Fibroblast of pulmonary artery (primary cell): ENCODE results near the gene BCAN.

Experiments used
- DNase-seq: peaks from one replicate; pipeline ENCODE4 v3.0.0-alpha.2; 2010; ENCODE audit warnings: low read depth
- H3K4me3 ChIP-seq: replicated peaks from 2 replicates; pipeline ENCODE4 v1.5.1; 2011; ENCODE audit warnings: low read depth, mild to moderate bottlenecking, control low read depth, low read length, moderate library complexity
- TF ChIP-seq, protein P1 (sequence below): IDR thresholded peaks from 2 replicates; pipeline ENCODE4 v1.5.1; 2011; ENCODE audit warnings: mild to moderate bottlenecking, control low read depth, low read length, inconsistent platforms; ENCODE audit errors: missing control alignments

BCAN gene

DNA sequence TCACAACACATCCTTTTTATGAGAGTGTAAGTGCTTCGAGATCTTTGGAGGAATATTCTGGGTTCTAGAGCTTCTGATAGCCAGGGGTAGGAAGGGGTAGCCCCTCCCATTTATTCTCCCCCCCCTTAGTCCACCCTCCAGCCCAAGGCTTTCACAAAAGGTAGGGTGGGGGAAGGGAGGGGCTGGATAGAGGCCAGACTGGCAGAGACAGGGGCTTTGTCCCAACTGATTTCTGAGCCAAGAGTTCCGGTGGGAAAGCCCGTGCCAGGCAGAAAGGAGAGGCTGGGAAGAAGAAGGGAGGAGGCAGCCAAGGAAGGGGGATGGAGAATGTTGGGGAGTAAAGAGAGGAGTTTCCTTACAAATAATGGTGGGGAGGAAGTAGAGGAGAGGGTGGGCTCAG lies 3.1 kb downstream of the BCAN start:
- no peak for DNase-seq
- H3K4me3 ChIP-seq: no peak overlapping the region
- TF ChIP-seq, protein P1, sequence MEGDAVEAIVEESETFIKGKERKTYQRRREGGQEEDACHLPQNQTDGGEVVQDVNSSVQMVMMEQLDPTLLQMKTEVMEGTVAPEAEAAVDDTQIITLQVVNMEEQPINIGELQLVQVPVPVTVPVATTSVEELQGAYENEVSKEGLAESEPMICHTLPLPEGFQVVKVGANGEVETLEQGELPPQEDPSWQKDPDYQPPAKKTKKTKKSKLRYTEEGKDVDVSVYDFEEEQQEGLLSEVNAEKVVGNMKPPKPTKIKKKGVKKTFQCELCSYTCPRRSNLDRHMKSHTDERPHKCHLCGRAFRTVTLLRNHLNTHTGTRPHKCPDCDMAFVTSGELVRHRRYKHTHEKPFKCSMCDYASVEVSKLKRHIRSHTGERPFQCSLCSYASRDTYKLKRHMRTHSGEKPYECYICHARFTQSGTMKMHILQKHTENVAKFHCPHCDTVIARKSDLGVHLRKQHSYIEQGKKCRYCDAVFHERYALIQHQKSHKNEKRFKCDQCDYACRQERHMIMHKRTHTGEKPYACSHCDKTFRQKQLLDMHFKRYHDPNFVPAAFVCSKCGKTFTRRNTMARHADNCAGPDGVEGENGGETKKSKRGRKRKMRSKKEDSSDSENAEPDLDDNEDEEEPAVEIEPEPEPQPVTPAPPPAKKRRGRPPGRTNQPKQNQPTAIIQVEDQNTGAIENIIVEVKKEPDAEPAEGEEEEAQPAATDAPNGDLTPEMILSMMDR: no peak

DNA sequence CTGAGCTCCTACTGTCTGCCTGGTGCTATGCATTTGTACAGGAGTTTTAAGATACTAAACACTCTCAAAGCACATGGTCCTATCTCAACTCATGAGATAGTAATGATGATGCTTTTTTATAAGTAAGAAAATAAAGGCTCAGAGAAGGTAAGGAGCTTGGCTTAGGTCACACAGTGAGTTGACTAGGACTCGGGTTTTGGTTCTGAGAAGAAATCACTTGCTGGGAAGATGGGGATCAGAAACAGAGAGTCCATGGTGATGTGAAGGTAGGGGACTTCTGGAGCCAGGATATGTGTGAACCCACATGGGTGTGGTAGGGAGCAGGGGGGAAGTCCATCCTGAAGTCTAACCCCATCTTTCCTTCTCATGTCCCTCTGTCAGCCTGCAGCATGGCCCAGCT lies 3.7 kb downstream of the BCAN start:
- H3K4me3 ChIP-seq: no peak overlapping the region
- no peak for DNase-seq
- TF ChIP-seq, protein P1: no peak

DNA sequence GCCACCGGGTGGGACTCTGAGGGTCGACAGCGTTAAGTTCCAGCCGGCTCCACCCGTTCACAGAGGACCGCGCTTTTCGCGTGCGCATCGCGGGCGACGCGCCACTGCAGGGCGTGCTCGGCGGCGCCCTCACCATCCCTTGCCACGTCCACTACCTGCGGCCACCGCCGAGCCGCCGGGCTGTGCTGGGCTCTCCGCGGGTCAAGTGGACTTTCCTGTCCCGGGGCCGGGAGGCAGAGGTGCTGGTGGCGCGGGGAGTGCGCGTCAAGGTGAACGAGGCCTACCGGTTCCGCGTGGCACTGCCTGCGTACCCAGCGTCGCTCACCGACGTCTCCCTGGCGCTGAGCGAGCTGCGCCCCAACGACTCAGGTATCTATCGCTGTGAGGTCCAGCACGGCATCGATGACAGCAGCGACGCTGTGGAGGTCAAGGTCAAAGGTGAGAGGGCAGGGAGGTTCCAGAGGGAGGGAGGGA lies 4.9 kb downstream of the BCAN start:
- no peak overlapping the region for H3K4me3 ChIP-seq
- DNase-seq: no peak
- TF ChIP-seq, protein P1: no peak

DNA sequence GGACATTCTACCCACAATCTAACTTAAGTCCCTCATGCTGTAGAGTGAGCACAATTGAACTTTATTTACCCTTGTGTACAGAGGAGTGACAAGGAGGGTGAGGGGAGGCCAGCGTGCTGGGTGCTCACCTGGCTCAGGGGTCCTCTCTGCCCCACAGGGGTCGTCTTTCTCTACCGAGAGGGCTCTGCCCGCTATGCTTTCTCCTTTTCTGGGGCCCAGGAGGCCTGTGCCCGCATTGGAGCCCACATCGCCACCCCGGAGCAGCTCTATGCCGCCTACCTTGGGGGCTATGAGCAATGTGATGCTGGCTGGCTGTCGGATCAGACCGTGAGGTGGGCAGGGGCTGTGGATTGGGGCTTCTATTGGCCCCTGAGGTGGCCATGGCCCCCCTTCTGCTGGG lies 5.4 kb downstream of the BCAN start:
- DNase-seq: no peak
- TF ChIP-seq, protein P1: no peak
- H3K4me3 ChIP-seq: no peak overlapping the region

DNA sequence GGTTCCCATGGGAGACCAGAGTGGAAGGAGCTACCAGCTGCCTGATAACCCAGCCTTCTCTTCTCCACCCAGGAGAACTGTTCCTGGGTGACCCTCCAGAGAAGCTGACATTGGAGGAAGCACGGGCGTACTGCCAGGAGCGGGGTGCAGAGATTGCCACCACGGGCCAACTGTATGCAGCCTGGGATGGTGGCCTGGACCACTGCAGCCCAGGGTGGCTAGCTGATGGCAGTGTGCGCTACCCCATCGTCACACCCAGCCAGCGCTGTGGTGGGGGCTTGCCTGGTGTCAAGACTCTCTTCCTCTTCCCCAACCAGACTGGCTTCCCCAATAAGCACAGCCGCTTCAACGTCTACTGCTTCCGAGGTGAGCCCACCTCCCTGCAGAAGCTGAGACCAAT lies 6.6 kb downstream of the BCAN start:
- no peak overlapping the region for H3K4me3 ChIP-seq
- no peak for DNase-seq
- TF ChIP-seq, protein P1: no peak

DNA sequence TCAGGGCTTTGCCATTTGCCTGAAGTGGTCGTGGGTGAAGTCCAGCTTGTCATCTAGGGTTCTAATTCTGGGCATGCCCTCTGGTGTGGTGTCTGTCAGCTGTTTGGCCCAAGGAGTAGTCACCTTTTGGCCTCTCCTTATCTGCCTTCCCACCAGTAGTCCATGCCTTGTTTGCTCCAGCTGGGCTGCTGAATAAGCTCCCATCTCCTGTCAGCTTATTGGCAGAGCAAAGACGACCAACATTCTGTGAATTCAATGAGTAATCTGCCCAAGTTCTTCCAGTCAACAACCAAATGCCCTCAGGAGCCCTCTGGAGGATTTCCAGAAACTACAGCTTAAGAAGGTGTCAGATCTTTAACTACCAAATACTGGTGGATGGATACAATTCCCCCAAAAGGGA lies 7.0 kb downstream of the BCAN start:
- DNase-seq: no peak
- TF ChIP-seq, protein P1: no peak
- H3K4me3 ChIP-seq: no peak overlapping the region

DNA sequence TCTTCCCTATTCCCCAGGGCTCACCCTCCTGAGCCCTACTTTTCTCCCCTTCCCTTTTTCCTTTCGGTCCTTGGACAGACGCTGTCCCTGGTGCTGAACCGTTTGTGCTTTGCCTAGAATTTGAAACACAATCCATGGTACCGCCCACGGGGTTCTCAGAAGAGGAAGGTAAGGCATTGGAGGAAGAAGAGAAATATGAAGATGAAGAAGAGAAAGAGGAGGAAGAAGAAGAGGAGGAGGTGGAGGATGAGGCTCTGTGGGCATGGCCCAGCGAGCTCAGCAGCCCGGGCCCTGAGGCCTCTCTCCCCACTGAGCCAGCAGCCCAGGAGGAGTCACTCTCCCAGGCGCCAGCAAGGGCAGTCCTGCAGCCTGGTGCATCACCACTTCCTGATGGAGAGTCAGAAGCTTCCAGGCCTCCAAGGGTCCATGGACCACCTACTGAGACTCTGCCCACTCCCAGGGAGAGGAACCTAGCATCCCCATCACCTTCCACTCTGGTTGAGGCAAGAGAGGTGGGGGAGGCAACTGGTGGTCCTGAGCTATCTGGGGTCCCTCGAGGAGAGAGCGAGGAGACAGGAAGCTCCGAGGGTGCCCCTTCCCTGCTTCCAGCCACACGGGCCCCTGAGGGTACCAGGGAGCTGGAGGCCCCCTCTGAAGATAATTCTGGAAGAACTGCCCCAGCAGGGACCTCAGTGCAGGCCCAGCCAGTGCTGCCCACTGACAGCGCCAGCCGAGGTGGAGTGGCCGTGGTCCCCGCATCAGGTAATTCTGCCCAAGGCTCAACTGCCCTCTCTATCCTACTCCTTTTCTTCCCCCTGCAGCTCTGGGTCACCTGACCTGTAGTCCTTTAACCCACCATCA lies 10.4 kb downstream of the BCAN start:
- H3K4me3 ChIP-seq: no peak overlapping the region
- DNase-seq: peak; percentile 62
- TF ChIP-seq, protein P1: no peak
